HG02943 (cell line): Measurements from ENCODE around the gene MRTFA.

Source experiments
- ATAC-seq: cut with Tn5 transposase; IDR thresholded peaks from one replicate; pipeline ENCODE4 v1.9.1; 2021; ENCODE audit warnings: mild to moderate bottlenecking, low read depth, moderate library complexity; ENCODE audit not compliant: unreplicated experiment

Gene MRTFA

GRCh38 chr22:40416636-40417035 lies 219.9 kb downstream of the MRTFA start:
- no peak for ATAC-seq

GRCh38 chr22:40416267-40416570 lies 220.3 kb downstream of the MRTFA start:
- no peak for ATAC-seq

GRCh38 chr22:40415531-40416266 lies 220.8 kb downstream of the MRTFA start:
- ATAC-seq: no peak

GRCh38 chr22:40414838-40415505 lies 221.5 kb downstream of the MRTFA start:
- ATAC-seq: no peak

GRCh38 chr22:40414311-40414710 lies 222.2 kb downstream of the MRTFA start:
- ATAC-seq: no peak

GRCh38 chr22:40413873-40414272 lies 222.6 kb downstream of the MRTFA start:
- ATAC-seq: no peak

GRCh38 chr22:40412441-40412840 lies 224.1 kb downstream of the MRTFA start:
- no peak for ATAC-seq

- ATAC-seq: no peak
Observed at GRCh38 chr22:40411506-40411861, 225.0 kb downstream of the MRTFA start.

GRCh38 chr22:40410731-40411505 lies 225.6 kb downstream of the MRTFA start:
- no peak for ATAC-seq

- no peak for ATAC-seq
Observed at GRCh38 chr22:40410272-40410671, 226.2 kb downstream of the MRTFA start.

GRCh38 chr22:40409613-40410113 lies 226.9 kb downstream of the MRTFA start:
- no peak for ATAC-seq

GRCh38 chr22:40408718-40409612 lies 227.6 kb downstream of the MRTFA start:
- ATAC-seq: no peak

- no peak for ATAC-seq
Observed at GRCh38 chr22:40407831-40408717, 228.4 kb downstream of the MRTFA start.

GRCh38 chr22:40407021-40407761 lies 229.3 kb downstream of the MRTFA start:
- no peak for ATAC-seq

GRCh38 chr22:40406063-40406890 lies 230.2 kb downstream of the MRTFA start:
- no peak for ATAC-seq

GRCh38 chr22:40405178-40406062 lies 231.1 kb downstream of the MRTFA start:
- no peak for ATAC-seq
